Natural killer cell treated with Interleukin-12 subunit alpha and Interleukin-12 subunit beta and Interleukin-15 and Interleukin-18, amount 100 ng/mL, for 72 hours (primary cell): Measurements from ENCODE around the gene GNL1. TPM values are rescaled to one million over a fixed set of nuclear protein-coding genes. Genes with fewer than 3 reads are reported as not detected.

Experiments used
- ATAC-seq, 2 donors: fragments of 150-1000 bp; cut with Tn5 transposase in 1 of 2; sonication (Bioruptor Pico), chemical (Tn5 transposase) in 1 of 2; 2 replicates each; pipeline ENCODE4 v1.10.0; 2021
- DNase-seq: peaks from one replicate; pipeline ENCODE4 v3.0.0; 2022; ENCODE audit warnings: low spot score
- H3K27ac Mint-ChIP-seq, 2 donors: 1 replicate in 1 of 2; 2 replicates in 1 of 2; pipeline ENCODE4 v1.8.0; 2022; ENCODE audit warnings: mixed read lengths in 2 of 2, mild to moderate bottlenecking in 1 of 2, moderate library complexity in 1 of 2
- H3K27me3 Mint-ChIP-seq, 2 donors: 1 replicate in 1 of 2; 2 replicates in 1 of 2; pipeline ENCODE4 v1.8.0; 2022; ENCODE audit warnings: mixed read lengths in 2 of 2
- H3K36me3 Mint-ChIP-seq: one replicate; pipeline ENCODE4 v1.8.0; 2022; ENCODE audit warnings: mixed read lengths
- H3K4me1 Mint-ChIP-seq, 2 donors: 1 replicate in 1 of 2; 2 replicates in 1 of 2; pipeline ENCODE4 v1.8.0; 2022; ENCODE audit warnings: low read depth in 2 of 2, mixed read lengths in 2 of 2, mild to moderate bottlenecking in 1 of 2
- H3K4me3 Mint-ChIP-seq: one replicate; pipeline ENCODE4 v1.8.0; 2022; ENCODE audit warnings: mixed read lengths
- H3K9me3 Mint-ChIP-seq: 2 replicates; pipeline ENCODE4 v1.8.0; 2022; ENCODE audit warnings: mixed read lengths
- total RNA-seq, 2 donors: library from RNA; stranded (reverse); gene quantifications; one replicate each; pipeline ENCODE4 v1.2.3, GENCODE V29; 2022

GNL1 gene
- total RNA-seq, 2 donors from 2014 or later, result 59.8 to 70.5 TPM

DNA sequence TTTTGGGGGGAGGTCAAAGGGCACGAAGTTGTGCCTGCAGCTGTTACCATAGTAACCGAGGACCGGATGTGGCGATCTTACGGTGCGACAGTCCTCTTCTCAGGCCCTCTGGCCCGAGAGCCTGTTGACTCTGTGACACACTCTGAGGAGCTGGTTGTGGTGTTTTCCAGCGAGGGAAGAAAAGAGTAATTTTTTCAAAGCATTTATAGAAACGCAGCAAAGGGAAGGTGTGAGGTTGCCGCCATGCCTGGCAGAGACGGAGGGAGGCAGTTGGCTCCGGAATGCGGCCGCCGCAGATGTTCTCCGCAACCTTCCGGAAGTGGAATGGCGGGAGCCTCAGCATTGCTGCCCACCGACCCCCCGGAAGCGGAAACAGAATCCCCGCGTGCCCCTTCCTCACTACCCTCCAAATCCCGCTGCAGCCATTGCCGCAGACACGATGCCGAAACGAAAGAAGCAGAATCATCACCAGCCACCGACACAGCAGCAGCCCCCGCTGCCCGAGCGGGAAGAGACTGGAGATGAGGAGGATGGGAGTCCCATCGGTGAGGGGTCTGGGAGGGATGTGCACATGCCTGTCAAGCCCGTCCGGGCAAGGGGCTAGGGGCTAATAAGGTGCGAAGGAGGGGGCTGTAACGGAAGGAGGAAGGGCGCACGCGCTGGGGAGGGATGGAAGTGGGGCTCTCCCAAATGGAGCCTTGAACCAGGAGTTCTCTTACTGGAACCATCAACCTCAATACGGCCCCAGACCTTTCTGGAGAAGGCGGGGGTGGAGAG, 805 bp upstream of the GNL1 start, which contains the start of gene PRR3:
PRR3 (plus strand) TSS at position 390 of the 777 bp plus-strand sequence; CDS start at position 440, 50 bp downstream.
- peaks cover 23% of the 10 kb centered on the region for H3K36me3 Mint-ChIP-seq
- H3K4me3 Mint-ChIP-seq, result peak within 1 kb of the TSS; percentile 94
- DNase-seq (peak; percentile 89), ATAC-seq (peak; percentile 83 to 88)
- no peaks in the 10 kb centered on the region for H3K9me3 Mint-ChIP-seq
- peaks cover 34 to 36% of the 10 kb centered on the region in 2 donors for H3K4me1 Mint-ChIP-seq
- H3K27ac Mint-ChIP-seq, result peak within 1 kb of the TSS; percentile 97 to 99
- H3K27me3 Mint-ChIP-seq, result no peaks in the 10 kb centered on the region

GRCh38 chr6:30555816-30556065, 548 bp downstream of the GNL1 start:
- Mint-ChIP-seq H3K27me3 (no peaks in the 10 kb centered on the region), H3K9me3 (no peaks in the 10 kb centered on the region), H3K36me3 (peaks cover 26% of the 10 kb centered on the region), H3K27ac (peak overlapping the region; percentile 97 to 99), H3K4me1 (peaks cover 34 to 36% of the 10 kb centered on the region in 2 donors), H3K4me3 (peak overlapping the region; percentile 94)
- DNase-seq (no peak), ATAC-seq (no peak)

DNA sequence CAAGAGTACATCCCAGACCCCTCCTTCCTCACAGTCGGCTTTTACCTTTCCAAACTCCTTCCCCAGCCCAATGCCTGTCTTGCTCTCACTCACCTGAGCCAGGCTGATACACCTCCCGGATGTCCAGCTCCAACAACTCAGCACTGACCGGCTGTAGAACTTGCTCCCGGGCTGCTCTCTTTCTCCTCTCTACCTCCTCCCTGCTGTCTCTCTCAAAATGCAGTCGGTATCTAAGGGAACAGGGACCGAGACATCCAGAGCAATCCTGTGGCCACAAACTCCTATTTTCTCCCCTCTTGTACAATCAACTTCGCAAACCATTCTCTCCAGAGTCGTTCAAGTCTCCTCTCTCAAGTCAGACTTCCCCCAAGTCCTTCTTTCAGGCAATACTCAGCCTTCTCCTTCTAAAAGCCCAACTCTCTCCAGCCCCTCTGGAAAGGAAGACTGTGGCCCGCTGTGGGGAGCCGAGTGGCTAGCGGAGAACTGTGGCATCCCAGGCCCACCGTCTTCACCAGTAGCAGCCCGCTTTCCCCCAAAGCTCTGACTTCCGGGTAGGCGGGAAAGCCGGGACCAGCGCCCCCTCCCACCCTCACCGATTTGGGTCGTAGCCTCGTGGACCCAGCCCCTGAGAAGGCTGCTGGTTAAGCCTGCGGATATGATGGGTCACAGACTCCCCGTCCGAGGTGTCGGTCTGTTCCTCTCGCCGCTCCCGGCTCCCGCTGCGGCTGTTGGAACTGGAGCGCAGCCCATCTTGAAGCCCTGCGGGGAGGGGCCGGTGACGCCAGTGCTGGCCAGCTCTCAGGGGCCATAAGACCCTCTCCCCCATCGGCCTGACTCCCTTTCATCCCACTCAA, 1.1 kb downstream of the GNL1 start:
- no peak for DNase-seq
- peak overlapping the region; percentile 94 for H3K4me3 Mint-ChIP-seq
- no peak for ATAC-seq
- H3K27ac Mint-ChIP-seq, result peak overlapping the region; percentile 97 to 99
- no peaks in the 10 kb centered on the region for H3K9me3 Mint-ChIP-seq
- H3K4me1 Mint-ChIP-seq, result peaks cover 34 to 35% of the 10 kb centered on the region in 2 donors
- no peaks in the 10 kb centered on the region for H3K27me3 Mint-ChIP-seq
- peaks cover 32% of the 10 kb centered on the region for H3K36me3 Mint-ChIP-seq

GRCh38 chr6:30554404-30554803, 1.9 kb downstream of the GNL1 start:
- H3K9me3 Mint-ChIP-seq, result no peaks in the 10 kb centered on the region
- DNase-seq (no peak), ATAC-seq (no peak)
- H3K4me3 Mint-ChIP-seq, result peak overlapping the region; percentile 16
- H3K27me3 Mint-ChIP-seq, result no peaks in the 10 kb centered on the region
- peaks cover 31 to 32% of the 10 kb centered on the region in 2 donors for H3K4me1 Mint-ChIP-seq
- peak overlapping the region in 1 of 2 donors; percentile 99 for H3K27ac Mint-ChIP-seq
- H3K36me3 Mint-ChIP-seq, result peaks cover 37% of the 10 kb centered on the region

- Mint-ChIP-seq H3K27ac (no peak overlapping the region), H3K36me3 (peaks cover 31% of the 10 kb centered on the region), H3K9me3 (no peaks in the 10 kb centered on the region), H3K27me3 (no peaks in the 10 kb centered on the region), H3K4me3 (no peak overlapping the region), H3K4me1 (peaks cover 14 to 16% of the 10 kb centered on the region in 2 donors)
- ATAC-seq, result no peak
- DNase-seq, result no peak
Observed at GRCh38 chr6:30548375-30548774, 7.9 kb downstream of the GNL1 start.

- no peak for ATAC-seq
Observed at GRCh38 chr6:30547454-30547853, 8.8 kb downstream of the GNL1 start.

DNA sequence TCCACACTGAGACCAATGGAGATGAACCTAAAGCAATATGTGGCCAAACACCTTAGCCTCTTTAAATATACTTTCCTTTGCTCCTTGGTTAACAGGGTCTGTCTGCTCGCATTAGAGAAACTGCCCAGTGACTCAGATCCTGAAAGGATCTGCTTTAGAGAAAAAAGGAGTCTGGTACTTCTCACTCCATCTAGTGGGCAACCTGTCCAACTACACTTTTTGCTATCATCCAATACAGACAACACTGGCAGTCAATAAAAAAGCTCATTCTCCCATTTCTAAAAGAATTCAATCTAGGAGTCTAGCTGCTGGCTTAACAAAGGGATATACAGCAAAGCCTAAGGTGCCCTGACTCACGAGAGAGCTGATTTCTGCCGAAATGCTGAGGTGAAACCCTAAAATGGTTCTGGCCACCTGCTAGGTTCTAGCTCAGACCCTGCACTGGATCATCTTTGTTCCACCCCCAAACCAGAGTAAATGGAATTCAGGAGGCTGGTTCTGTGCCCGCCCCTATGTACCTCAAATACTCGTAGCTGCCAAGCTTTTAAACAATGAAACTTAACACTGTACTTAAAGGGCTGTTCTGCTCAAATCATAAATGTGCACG, 11.5 kb downstream of the GNL1 start:
- no peaks in the 10 kb centered on the region for H3K27me3 Mint-ChIP-seq
- peak overlapping the region in 1 of 2 donors; percentile 67 for H3K27ac Mint-ChIP-seq
- H3K9me3 Mint-ChIP-seq, result no peaks in the 10 kb centered on the region
- H3K4me3 Mint-ChIP-seq, result no peak overlapping the region
- DNase-seq (no peak), ATAC-seq (peak; percentile 65 to 74)
- H3K36me3 Mint-ChIP-seq, result peaks cover 18% of the 10 kb centered on the region
- H3K4me1 Mint-ChIP-seq, result peaks cover 28 to 34% of the 10 kb centered on the region in 2 donors

More at GRCh38 chr6:30547454-30547853, 8.8 kb downstream of the GNL1 start:
- H3K4me1 Mint-ChIP-seq, result peaks cover 20 to 23% of the 10 kb centered on the region in 2 donors
- no peaks in the 10 kb centered on the region for H3K27me3 Mint-ChIP-seq
- H3K4me3 Mint-ChIP-seq, result no peak overlapping the region
- H3K36me3 Mint-ChIP-seq, result peaks cover 31% of the 10 kb centered on the region
- no peaks in the 10 kb centered on the region for H3K9me3 Mint-ChIP-seq
- no peak for DNase-seq
- no peak overlapping the region for H3K27ac Mint-ChIP-seq

DNA sequence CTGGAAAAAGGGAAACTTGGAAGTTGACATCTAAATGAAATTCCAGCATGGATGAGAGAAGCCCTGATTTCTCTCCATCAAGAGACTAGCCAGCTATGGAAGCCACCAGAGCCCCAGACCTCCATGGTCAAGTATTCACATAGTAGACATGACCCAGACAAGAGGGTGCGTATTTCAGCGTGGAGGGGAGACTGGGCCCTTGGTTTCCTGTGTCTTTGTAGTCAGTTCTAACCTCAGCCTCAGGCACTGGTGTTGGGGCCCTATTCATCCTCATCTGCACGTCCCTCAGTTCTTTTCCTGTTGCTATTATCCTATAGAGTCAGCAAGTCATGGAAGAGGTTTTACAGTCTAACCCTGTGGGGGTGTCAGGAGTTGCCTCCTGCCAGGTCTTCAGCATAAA, 12.5 kb downstream of the GNL1 start:
- no peak overlapping the region for H3K27ac Mint-ChIP-seq
- DNase-seq (no peak), ATAC-seq (no peak)
- peaks cover 8% of the 10 kb centered on the region for H3K36me3 Mint-ChIP-seq
- no peak overlapping the region for H3K4me3 Mint-ChIP-seq
- no peaks in the 10 kb centered on the region for H3K9me3 Mint-ChIP-seq
- H3K27me3 Mint-ChIP-seq, result no peaks in the 10 kb centered on the region
- peaks cover 28 to 34% of the 10 kb centered on the region in 2 donors for H3K4me1 Mint-ChIP-seq

GRCh38 chr6:30542915-30543314, 13.4 kb downstream of the GNL1 start:
- Mint-ChIP-seq H3K4me3 (peak overlapping the region; percentile 85), H3K36me3 (no peaks in the 10 kb centered on the region), H3K4me1 (peaks cover 28 to 34% of the 10 kb centered on the region in 2 donors), H3K27me3 (no peaks in the 10 kb centered on the region), H3K27ac (peak overlapping the region; percentile 16 to 36), H3K9me3 (no peaks in the 10 kb centered on the region)
- ATAC-seq (no peak), DNase-seq (no peak)

- no peaks in the 10 kb centered on the region for H3K27me3 Mint-ChIP-seq
- H3K36me3 Mint-ChIP-seq, result no peaks in the 10 kb centered on the region
- peak overlapping the region; percentile 85 for H3K4me3 Mint-ChIP-seq
- DNase-seq, result no peak
- H3K4me1 Mint-ChIP-seq, result peaks cover 28 to 34% of the 10 kb centered on the region in 2 donors
- H3K9me3 Mint-ChIP-seq, result no peaks in the 10 kb centered on the region
- H3K27ac Mint-ChIP-seq, result peak overlapping the region; percentile 16 to 36
- ATAC-seq, result peak in 1 of 2 donors; percentile 64
Observed at GRCh38 chr6:30542404-30542725, 13.9 kb downstream of the GNL1 start.

DNA sequence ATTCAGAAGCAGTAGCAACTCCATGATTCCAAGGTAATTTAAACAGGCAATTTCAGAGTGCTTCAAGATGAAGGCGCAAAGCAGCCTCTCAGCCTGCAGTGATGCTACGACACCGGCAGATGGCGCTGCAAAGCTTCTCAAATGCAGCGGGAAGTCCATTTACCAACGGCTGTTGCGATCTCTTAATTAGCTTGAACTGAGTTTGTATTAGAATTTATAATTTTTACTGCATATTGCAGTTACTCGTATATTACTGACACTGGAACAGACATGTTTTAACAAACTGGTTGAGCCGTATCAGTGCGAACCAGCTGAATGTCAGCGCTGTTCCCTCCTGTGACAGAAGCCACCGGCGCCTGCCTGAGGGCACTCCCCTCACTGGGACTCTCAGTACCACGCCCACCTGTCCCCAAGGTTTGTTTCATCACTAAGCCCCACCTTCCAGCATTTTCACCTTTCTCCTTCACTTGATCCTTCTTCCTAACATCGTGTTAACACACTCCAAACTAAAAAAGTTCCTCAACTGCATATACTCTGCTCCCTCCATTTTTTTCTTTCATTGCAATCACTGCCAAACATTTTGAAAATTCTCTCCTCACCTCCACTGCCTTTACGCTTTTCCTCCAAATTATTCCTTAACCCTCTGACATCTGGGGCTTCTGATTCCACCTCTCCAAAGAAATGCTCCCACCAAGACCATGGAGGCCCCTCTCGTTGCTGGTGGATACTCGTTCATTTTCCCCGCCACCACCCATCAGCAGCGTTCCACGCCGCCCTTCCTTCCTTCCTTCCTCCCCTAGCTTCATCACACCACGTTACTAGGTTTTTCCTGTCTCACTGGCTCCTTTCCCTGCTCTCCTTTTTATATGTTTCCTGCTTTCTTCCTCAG, 14.5 kb downstream of the GNL1 start:
- Mint-ChIP-seq H3K9me3 (no peaks in the 10 kb centered on the region), H3K4me3 (peak overlapping the region; percentile 85), H3K36me3 (no peaks in the 10 kb centered on the region), H3K4me1 (peaks cover 28 to 34% of the 10 kb centered on the region in 2 donors), H3K27ac (peak overlapping the region; percentile 16 to 36), H3K27me3 (no peaks in the 10 kb centered on the region)
- ATAC-seq (peak; percentile 79 to 86), DNase-seq (peak; percentile 88)

DNA sequence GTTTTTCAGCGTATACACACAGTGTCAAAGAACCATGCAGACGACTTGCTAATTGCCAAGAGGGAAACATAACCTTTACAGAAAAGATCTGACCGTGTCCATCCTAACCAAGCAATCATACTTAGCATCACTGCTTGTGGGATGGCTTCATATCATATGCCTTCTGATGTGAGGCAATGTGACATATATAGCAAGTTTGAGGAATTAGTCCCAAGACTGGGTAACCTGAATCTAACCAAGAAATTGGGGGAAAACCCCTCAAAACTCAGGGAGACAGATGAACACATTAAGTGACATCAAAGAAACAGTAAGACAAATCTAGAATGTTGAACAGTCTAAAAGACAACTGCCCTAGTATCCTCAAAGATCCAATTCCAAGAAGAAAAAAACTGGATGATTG, 18.4 kb downstream of the GNL1 start:
- Mint-ChIP-seq H3K36me3 (no peaks in the 10 kb centered on the region), H3K9me3 (no peaks in the 10 kb centered on the region), H3K27me3 (no peaks in the 10 kb centered on the region), H3K4me1 (peaks cover 13 to 24% of the 10 kb centered on the region in 2 donors), H3K27ac (no peak overlapping the region), H3K4me3 (no peak overlapping the region)
- DNase-seq (no peak), ATAC-seq (no peak)
